Measurements from ENCODE around the gene CRELD2.
A peak's percentile ranks its signal among the peaks of the same experiment; 100 is the strongest.

The CRELD2 gene

DNA sequence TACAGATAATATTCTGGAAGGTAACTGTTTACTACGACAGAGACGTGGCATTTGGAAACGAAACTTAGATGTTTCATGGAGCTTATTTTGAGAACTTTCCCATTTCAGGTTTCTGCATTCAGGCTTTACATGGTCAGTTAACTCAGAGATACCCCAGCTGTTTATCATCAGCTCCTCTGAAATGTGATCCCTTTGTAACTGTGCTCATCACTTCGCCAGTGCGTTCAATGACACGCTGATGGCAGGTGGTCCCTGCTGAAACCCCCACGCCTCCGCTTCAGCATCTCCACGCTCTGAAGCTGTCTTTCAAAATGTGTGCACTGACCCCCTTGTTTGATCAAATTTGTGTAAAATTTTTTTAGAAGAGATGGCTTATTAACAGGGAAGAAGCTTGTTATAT, 30.7 kb upstream of the CRELD2 start:
- no peak for DNase-seq (ENCODE audit: low spot score)

GRCh38 chr22:49889071-49889470, 29.4 kb upstream of the CRELD2 start:
- no peak for DNase-seq (ENCODE audit: low spot score)

DNA sequence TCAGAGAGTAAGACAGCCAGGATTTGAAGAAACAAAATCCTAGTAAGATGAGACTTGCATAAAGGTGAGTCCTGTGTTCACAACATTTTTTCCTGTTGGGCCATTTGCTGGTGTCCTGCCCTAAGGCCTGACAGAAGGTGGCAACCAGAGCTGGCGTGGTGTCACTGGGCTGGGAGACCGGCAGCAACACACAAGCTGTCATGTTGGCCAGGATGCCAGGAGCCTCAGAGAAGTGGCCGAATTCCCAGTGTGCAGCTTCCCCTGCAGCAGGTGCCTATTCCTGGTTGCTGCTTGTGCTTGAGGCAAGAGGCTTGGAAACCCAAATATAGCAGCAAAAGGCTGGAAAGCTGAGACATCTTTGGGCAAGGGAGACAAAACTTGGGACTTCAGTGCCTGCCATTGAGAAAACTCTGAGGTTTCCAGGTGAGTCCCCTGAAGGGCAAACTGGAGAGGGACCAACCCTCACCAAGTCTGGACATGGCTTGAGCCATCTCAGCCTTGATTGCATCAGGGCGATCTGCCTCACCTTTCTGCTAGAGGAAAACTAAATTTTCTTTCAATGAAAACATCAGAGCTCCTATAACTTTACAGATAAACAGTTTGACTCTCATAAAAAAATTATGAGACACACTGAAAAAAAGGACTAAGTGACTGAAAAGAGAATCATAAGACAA, 26.1 kb upstream of the CRELD2 start:
- DNase-seq (ENCODE audit: low spot score) = no peak

- DNase-seq (ENCODE audit: low spot score) = no peak
These were observed 25.4 kb upstream of the CRELD2 start for GRCh38 chr22:49893025-49893424.

DNA sequence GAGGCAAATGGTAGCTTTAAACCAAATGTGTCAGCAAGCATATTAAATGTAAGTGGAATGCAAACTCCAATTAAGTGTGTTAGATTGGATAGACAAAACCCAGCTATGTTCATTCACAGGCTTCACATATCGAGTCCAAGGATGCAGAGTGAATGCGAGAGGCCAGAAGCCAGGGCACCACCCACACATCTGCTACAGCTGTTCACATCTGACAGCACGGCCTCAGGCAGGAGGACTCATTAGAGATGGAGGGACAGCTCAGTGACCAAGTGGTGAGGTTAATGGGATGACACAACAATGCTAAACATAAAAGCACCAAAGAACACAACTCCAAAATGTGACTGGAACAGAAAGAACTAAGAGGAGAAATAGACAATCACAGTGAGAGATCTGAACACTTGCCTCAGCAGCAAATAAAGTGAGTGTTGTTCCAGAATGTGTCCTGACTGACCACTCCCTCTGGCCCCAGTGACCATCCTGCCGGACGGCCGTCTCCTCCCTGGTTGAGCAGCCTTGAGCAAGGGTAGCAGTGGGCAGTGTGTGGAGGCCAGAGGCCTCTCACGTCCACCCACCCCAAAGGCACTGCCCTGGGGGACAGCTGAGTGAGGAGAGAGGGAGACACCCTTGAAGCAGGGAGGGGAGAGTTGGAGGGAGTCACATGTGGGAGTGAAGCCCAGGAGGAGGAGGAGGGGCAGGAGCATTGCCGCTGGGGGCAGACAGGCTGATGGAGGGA, 23.9 kb upstream of the CRELD2 start:
- DNase-seq (ENCODE audit: low spot score) = no peak

- no peak for DNase-seq (ENCODE audit: low spot score)
These were observed 22.2 kb upstream of the CRELD2 start for GRCh38 chr22:49896201-49896600.

DNA sequence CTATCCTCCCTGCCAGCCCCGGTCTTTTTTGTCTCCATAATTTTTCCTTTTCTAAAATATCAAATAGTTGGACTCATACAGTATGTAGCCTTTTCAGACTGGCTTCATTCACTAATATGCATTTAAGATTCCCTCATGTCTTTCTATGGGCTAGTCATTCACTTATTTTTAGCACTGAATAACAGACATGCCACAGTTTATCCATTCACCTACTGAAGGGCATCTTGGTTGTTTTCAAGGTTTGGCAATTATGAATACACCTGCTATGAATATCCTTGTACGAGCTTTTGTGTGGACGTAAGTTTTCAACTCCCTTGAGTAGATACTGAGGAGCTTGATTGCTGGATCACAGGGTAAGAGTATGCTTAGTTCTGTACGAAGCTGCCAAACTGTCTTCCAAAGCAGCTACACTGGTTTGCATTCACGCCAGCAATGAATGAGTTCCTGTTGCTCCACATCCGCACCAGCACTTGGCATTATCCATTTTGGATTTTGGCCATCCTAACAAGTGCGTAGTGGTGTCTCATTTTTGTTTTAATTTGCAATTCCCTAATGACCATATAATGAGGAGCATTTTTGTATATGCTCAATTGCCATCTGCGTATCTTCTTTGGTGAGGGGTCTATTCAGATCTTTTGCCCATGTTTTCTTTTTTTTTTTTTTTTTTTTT, 21.3 kb upstream of the CRELD2 start:
- no peak for DNase-seq (ENCODE audit: low spot score)

GRCh38 chr22:49899530-49899929, 18.9 kb upstream of the CRELD2 start:
- no peak for DNase-seq (ENCODE audit: low spot score)

- DNase-seq (ENCODE audit: low spot score) = no peak
These were observed 17.8 kb upstream of the CRELD2 start for GRCh38 chr22:49900441-49901230.

DNA sequence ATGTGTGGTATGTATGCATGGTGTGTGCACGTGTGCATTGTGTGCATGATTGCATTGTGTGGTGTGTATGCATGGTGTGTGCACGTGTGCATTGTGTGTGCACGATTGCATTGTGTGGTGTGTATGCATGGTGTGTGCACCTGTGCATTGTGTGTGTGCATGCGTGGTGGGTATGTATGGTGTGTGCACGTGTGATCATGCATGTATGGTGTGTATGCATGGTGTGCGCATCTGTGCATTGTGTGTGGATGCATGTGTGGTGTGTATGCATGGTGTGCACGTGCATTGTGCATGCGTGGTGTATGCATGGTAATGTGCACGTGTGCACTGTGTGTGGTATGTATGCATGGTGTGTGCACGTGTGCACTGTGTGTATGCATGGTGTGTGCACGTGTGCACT, 17.0 kb upstream of the CRELD2 start:
- no peak for DNase-seq (ENCODE audit: low spot score)

DNA sequence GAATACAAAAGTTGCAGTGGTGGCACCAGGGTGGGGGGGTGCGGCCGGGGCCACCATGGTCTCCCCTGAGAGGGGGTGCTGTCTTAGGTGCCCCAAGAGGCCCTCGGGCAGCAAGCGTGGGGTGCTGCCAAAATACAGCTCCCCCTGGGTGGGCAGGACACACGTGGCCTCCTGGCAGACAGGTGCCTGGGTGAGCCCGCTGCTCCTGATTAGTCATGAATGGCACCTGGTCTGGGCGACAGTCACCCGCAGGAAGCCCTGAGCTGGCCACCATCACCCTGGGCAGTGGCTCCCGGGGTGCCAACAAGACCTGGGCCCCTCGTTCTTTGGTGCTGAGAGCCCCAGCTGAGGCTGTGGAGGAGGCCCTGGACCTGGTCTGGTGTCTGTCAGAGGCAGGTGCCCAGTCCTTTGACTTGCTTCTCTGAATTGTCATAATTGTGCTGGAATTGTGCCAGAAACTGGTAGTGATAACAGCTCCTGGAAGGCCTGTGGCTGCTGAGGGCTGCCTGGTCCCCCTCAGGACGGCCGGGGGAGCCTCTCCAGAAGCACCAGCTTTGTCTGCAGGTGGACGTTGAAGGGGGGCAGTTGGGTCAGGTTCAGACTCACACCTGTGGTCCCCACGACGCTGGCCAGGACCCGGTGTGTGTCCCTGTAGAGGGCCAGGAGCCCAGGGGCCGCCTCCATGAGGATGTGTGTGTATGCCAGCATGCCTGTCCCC, 15.0 kb upstream of the CRELD2 start:
- peak; percentile 38 for DNase-seq (ENCODE audit: low spot score)

GRCh38 chr22:49904040-49904369, 14.4 kb upstream of the CRELD2 start:
- DNase-seq (ENCODE audit: low spot score) = no peak

DNA sequence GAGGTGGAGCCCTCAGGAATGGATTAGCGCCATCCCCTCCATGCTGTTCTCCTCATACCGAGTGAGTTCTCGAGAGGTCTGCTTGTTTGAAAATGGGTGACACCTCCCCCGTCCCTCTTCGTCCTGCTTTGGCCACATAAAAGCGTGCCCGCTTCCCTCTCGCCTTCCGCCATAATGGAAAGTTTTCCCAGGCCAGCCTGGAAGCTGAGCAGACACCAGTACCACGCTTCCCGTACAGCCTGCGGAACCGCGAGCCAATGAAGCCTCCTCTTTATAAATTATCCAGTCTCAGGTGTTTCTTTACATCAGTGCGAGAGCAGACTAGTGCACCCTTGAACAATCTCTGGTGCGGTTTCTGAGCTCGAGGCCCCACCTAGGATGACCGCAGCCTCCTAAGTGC, 13.0 kb upstream of the CRELD2 start:
- no peak for DNase-seq (ENCODE audit: low spot score)

- no peak for DNase-seq (ENCODE audit: low spot score)
These were observed 12.2 kb upstream of the CRELD2 start for GRCh38 chr22:49906071-49906798.

DNA sequence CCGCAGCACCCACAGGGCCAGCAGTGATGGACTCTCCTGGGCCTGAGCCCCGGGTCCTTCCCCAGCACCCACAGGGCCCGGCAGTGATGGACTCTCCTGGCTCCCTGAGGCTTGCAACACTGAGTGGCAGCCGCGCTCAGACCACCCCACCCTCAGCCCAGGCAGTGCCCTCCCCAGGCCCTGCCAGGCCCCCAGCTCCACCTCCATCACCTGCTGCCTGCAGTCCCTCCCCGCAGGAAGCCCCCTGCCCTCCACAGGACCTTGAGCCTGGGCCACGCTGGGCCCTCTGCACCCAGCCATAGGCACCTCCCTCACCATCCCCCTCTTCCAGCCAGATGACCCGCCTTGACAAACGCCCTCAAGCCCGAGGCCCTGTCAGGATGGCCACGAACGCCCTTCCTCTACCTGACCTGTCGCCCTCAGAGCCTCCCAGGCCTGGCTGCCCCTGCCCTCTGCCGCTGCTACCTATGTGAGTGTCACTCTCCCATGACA, 11.6 kb upstream of the CRELD2 start:
- DNase-seq (ENCODE audit: low spot score) = no peak

DNA sequence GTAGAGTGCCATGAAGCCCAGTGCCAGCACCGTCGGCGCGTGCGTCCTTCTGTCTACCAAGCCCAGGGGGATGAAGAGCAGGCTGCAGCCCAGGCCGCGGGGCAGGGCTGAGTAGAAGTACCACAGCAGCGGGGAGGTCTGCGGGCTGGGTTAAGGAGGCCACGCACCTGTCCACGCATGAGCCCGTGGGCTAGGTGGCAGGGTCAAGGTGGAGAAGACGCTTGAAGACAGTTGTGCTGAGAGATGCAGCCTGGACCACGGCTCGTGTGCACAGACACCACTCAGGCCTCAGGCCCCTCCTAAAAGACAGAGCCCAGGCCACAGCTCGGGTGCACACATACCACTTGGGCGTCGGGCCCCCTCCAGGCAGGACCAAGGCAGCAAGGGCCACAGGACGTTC, 10.6 kb upstream of the CRELD2 start:
- DNase-seq (ENCODE audit: low spot score) = no peak

DNA sequence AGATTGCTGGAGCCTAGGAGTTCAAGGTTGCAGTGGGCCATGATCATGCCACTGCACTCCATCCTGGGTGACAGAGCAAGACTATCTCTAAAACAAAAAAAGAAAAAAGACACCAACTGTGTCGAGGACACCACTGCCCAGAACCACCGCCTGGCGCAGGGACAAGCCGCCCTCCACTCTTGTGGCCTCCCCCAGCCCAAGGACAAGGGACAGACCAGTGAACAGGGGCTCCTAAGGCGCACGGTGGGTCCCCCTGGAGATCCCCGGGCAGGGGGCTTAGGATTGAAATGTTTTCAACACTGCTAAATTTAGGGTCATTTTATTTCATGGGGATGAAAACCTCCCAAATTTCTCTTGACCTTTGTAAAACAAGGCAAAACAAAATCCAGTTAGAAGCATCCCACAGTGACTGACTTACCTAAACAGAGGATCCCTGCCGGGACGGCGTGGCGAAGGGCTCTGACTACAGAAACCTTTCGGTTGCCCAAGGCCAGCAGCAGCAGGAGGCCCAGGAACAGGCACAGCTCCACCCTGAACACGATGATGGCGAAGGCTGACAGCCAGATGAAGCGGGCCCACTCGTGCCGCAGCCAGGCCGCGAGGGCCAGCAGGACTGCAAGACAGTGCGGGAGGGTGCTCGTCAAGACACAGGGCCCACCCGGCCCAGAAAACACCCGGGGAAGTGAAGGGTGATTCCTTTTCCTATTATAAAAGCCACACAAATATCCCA, 8.8 kb upstream of the CRELD2 start:
- DNase-seq (ENCODE audit: low spot score) = no peak

DNA sequence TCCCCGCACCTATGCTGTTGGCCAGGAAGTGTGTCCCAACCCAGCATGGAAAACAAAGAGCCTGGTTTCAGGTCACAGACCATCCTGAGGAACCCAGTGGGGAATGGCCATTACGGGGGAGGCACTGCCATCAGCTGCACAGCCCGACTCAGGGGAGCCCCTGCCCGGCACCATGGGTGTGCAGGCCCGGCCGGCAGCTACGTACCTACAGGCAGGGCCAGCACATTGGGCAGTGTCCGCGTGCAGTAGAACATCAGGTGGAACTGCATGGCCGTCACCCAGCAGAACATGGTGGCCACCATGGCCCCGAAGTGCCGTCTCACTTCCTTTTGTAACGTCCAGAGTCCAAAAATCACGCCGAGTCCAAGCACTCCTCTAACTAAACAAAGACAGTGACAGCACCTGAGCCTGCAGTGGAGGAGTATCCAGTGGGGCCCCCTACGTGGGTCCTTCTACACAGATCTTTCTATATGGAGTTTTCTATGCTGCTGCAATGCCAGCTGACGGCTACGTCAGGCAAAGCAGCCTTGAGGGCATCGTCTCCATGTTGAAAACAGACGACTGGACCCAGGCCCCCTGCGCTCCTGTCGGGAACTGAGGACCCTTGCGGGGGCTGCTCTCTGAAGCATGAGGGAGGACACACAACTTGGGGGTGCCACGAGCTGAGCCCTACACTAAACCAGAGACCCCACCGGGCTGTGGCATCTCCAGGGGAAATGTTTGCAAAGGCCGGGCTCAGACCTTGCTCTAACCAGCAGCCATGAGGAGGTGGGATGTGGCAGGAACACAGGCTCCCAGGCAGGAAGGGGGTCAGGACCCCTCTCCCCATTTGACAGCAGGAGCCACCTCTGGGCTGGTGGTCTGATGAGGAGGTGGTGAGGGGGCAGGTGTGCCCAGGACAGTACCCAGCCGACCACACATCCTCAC, 7.9 kb upstream of the CRELD2 start:
- DNase-seq (ENCODE audit: low spot score) = no peak

DNA sequence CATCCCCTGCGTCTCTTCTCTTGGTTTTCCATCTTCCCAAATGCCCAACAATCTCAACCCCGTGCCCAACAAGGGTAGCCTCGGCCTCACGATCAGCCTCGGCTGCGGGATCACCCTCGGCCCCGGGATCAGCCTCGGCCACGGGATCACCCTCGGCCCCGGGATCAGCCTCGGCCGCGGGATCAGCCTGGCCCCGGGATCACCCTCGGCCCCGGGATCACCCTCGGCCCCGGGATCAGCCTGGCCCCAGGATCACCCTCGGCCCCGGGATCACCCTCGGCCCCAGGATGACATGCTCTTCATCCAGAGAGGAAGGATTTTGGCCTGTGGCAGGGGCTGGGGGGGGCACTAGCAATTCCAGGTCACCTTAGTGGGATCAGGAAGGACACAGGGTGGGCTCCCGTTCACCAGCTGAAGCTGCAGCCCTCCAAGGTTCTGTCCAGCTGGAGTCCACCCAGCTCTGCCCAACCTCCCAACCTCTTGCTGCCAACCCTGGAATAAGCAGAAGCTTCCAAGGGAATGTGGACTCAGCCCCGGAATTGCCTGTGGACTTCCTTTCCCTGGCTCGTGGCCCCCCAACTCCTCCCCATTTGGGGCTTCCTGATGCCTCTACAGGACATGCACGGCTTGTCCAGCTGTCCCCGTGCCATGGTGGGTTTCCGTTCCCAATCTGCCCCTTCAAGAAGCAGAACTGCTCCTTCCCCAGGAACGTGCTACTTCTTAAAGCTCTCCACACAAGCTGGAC, 6.4 kb upstream of the CRELD2 start:
- no peak for DNase-seq (ENCODE audit: low spot score)
